ES-I3 (cell line): Measurements from ENCODE around the gene COL4A5.

Experiments
- H3K36me3 ChIP-seq: 2 replicates; pipeline ENCODE4 v1.6.1; 2013; ENCODE audit warnings: mild to moderate bottlenecking, low read length, control low read depth, moderate library complexity; ENCODE audit not compliant: insufficient read depth
- H3K4me1 ChIP-seq: 2 replicates; pipeline ENCODE4 v1.6.1; 2013; ENCODE audit warnings: mild to moderate bottlenecking, control low read depth, low read length; ENCODE audit not compliant: insufficient read depth
- H3K9ac ChIP-seq: 2 replicates; pipeline ENCODE4 v1.6.1; 2013; ENCODE audit warnings: low read depth, mild to moderate bottlenecking, low read length, moderate library complexity
- H3K9me3 ChIP-seq: 2 replicates; pipeline ENCODE4 v1.6.1; 2013; ENCODE audit warnings: mild to moderate bottlenecking, low read length, moderate library complexity; ENCODE audit not compliant: control insufficient read depth, insufficient read depth

The COL4A5 gene

DNA sequence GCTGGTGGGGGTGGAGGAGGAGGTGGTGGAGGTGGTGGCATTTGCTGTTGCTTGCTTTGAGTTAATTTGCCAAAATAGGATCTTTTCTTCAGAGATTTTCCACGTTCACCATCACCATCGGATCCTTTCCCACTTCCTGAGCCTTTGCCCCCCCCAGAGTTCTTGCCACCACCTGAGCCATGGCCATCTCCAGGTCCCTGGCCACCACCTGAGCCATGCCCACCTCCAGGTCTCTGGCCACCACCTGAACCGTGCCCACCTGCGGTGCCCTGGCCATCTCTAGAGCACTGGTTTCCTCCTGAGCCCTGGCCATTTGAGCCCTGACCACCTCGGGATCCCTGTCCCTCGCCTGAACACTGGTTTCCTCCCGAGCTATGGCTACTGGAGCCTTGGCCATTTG lies 294.8 kb downstream of the COL4A5 start:
- Histone ChIP-seq H3K9me3 (no peaks in the 10 kb centered on the region; the same call in 1 of the 2 replicates), H3K9ac (peak overlapping the region; percentile 81; the same call in 1 of the 2 replicates), H3K4me1 (peaks cover 9% of the 10 kb centered on the region), H3K36me3 (no peaks in the 10 kb centered on the region)

DNA sequence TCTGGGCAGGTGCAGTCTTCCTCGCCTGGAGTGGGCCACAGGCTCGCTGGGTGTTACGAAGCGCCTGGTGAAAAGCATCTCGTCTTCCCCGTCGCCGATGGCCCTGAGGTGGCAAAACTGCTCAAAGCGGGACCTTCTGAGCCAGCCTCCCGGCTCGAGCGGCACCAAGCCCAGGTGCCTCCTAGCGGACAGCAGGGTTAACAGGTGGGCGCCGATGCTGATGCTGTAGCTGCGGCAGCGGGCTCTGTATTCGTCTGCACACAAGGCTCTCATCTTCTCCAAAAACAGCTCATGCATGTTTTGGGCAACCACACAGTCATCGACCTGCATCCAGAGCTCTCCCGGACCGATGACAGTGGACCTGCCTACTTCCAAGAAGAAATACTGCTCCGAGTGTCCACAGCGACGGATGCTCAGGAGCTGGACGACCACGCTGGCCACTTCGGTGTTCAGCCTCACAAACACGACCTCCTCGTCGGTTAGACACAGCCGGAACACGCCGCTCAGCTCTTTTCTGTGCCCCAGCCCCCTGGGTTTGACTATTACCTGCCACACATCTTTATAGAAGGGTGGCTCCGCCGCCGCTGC lies 295.5 kb downstream of the COL4A5 start:
- H3K9me3 ChIP-seq, result no peaks in the 10 kb centered on the region; the same call in 1 of the 2 replicates
- H3K9ac ChIP-seq, result peak overlapping the region; percentile 81
- H3K36me3 ChIP-seq, result no peaks in the 10 kb centered on the region
- H3K4me1 ChIP-seq, result peaks cover 4% of the 10 kb centered on the region; the same call in 1 of the 2 replicates

DNA sequence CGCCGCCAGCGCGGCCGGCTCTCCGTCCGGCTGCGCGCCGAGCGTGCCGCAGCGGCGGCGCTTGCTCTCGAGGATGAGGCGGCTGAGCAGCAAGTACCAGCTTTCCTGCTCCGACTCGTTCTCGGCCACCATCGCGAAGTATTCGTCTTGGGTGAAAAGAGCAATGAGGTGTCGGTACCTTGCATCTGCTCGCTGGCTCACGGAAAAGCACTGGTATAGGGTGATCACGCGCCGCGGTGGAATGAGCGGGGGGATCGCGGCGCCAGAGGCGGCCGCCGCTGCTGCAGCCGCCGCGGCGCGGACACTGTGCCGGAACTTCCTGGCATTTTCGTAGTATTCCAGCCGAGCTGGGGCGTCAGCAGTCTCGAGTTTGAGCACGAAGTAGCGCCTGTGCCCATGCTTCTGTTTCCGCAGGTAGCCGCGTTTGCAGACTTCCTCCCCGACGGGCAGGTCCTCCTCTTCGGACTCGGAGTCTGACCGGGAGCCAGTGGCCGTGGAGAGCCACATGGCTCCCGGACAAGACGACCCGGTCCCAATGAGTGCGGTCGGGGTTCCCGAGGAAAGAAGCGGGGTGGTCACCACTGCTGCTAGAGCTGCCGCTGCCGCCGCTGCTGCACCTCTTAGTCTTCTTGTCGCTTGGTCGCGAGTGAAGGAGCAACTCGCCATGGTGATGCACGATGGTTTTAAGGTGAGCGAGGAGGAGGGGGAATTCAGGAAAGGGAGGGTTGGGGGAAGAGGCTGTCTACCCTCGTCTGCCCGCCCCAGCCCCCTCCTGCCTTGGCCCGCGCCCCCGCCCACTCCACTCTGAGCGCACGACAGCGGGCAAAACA lies 296.3 kb downstream of the COL4A5 start:
- peak overlapping the region; percentile 81 for H3K9ac ChIP-seq

DNA sequence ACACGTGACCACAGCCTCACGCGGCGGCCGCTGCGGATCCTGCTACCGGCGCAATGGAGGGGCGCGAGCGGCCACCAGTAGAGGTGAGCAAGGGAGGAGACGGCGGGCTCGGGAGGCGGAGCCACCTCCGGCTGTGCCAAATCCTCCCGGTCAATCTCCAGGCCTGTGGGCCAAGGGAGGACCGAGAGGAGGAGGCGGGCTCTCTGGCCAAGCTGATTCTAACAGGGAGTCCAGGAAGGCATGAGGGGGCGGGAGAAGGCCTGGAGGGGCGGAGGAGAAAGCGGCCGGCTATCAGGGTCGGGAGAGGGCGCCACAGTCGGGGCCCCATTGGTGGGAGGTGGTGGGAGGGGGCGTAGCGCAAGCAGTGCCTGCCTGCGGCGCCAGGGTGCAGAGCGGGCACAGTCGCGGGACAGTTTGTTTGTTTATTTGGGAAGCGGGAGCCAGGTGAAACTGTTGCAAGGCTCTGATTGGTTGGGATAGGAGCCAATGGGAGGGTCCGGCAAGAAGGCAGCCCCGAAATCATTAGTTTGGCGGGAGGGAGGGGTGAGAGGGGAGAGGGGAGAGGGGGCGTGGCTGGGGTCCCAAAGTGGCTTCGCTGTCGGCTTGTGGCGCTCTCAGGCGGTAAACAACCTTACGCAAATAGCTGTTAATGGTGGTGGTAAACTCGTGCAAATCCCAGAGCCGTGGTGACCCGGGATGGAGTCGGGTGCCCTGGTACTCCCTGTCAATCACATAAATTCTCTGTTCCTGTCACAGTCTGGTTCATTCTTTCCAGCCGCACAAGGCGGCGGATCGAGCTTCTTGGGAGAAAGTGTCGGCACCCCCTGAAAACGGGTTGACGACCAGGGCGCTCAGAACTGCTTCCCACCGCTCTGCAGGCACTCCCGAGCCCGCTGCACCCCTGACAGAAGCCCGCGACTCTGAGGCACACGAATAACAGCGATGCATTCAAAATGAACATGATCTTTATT lies 297.2 kb downstream of the COL4A5 start, which contains the start of gene IRS4:
IRS4 (minus strand) TSS at position 55 of the 971 bp plus-strand sequence.
- Histone ChIP-seq H3K36me3 (no peaks in the 10 kb centered on the region), H3K4me1 (peaks cover 4% of the 10 kb centered on the region; the same call in 1 of the 2 replicates), H3K9ac (peak within 1 kb of the TSS; percentile 81), H3K9me3 (no peaks in the 10 kb centered on the region; the same call in 1 of the 2 replicates)

More for the DNA sequence above, 296.3 kb downstream of the COL4A5 start:
- Histone ChIP-seq H3K9me3 (no peaks in the 10 kb centered on the region; the same call in 1 of the 2 replicates), H3K4me1 (peaks cover 4% of the 10 kb centered on the region; the same call in 1 of the 2 replicates), H3K36me3 (no peaks in the 10 kb centered on the region)

DNA sequence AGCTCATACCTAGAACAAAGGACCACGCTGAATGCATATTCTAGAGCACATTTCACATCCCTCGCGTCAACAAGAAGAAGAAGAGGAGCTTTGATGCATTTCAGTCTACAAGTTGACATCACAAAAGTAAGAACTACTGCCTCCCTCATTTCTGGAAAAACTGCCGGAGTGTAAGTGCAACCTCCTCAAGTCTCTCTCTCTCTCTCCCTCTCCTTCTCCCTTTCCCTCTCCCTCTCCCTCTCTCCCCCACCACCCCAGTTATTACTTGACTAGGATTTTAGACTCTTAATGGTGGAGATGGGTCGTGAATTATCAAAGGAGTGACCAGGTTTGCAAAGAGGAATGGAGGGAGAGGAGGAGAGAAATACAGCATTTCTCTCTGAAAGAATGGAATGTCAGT lies 298.1 kb downstream of the COL4A5 start:
- Histone ChIP-seq H3K9ac (peak overlapping the region; percentile 81), H3K4me1 (peaks cover 4% of the 10 kb centered on the region; the same call in 1 of the 2 replicates), H3K9me3 (no peaks in the 10 kb centered on the region; the same call in 1 of the 2 replicates), H3K36me3 (no peaks in the 10 kb centered on the region)

DNA sequence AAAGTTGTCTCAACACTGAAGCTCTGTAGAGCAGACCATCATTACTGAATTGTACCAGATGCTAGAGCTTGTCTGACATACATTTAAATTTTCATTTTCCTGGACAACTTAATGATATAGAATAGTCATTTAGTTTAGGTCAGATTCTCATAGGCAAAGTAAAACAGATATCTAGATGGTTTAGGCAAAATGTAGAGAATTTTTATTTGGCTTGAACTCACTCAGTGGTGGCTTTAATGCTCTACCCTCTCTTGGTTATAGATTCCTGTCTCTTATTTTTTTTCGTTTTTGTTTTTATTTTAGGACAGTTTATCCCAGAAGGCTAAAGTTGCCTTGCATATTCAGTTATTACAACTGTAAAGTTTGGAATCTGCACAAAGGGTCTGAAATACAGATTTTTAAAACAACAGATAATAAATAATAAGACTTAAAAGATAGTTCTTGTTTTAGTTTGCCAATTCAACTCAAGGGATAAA lies 300.7 kb downstream of the COL4A5 start:
- Histone ChIP-seq H3K9ac (no peak overlapping the region), H3K4me1 (no peaks in the 10 kb centered on the region; the same call in 1 of the 2 replicates), H3K36me3 (no peaks in the 10 kb centered on the region), H3K9me3 (no peaks in the 10 kb centered on the region)
